DOHH2 (cell line): ENCODE measurements around the gene AP2A1.

ENCODE experiments used
- H3F3A ChIP-seq: fragments of 200-600 bp; sonication (generic), shearing (Covaris generic); 2 replicates; pipeline ENCODE4 v1.6.0; 2016; ENCODE audit warnings: antibody characterized with exemption, mild to moderate bottlenecking; ENCODE audit not compliant: control insufficient read depth, insufficient read depth
- H3K27ac ChIP-seq: fragments of 200-600 bp; sonication (generic); 2 replicates; pipeline ENCODE4 v1.5.1; 2014; ENCODE audit warnings: low read depth, mild to moderate bottlenecking, low read length, moderate library complexity
- H3K27me3 ChIP-seq: fragments of 200-600 bp; sonication (generic); 2 replicates; pipeline ENCODE4 v1.6.1; 2014; ENCODE audit warnings: mild to moderate bottlenecking, low read length, mixed read lengths; ENCODE audit not compliant: control insufficient read depth
- H3K36me3 ChIP-seq: fragments of 200-600 bp; sonication (generic); 2 replicates; pipeline ENCODE4 v1.6.1; 2014; ENCODE audit warnings: mild to moderate bottlenecking, low read length, moderate library complexity, mixed read lengths; ENCODE audit not compliant: control insufficient read depth
- H3K4me1 ChIP-seq: fragments of 200-600 bp; sonication (generic); 2 replicates; pipeline ENCODE4 v1.6.1; 2014; ENCODE audit warnings: mild to moderate bottlenecking, low read length, mixed read lengths; ENCODE audit not compliant: control insufficient read depth
- H3K4me2 ChIP-seq: fragments of 200-600 bp; sonication (generic); 2 replicates; pipeline ENCODE4 v1.6.0; 2014; ENCODE audit warnings: mild to moderate bottlenecking, low read length, moderate library complexity
- H3K4me3 ChIP-seq: fragments of 200-600 bp; sonication (generic); 2 replicates; pipeline ENCODE4 v1.5.1; 2014; ENCODE audit warnings: mild to moderate bottlenecking, low read length, mixed read lengths
- H3K79me2 ChIP-seq: fragments of 200-600 bp; sonication (generic); 2 replicates; pipeline ENCODE4 v1.6.1; 2014; ENCODE audit warnings: mild to moderate bottlenecking, low read length, mixed read lengths; ENCODE audit not compliant: control insufficient read depth
- H3K9me2 ChIP-seq: fragments of 200-600 bp; sonication (generic); replicated peaks from 2 replicates; pipeline ENCODE4 v1.6.1; 2014; ENCODE audit warnings: mild to moderate bottlenecking, low read length, mixed read lengths; ENCODE audit not compliant: control insufficient read depth
- H3K9me3 ChIP-seq: fragments of 200-600 bp; sonication (generic); 2 replicates; pipeline ENCODE4 v1.6.1; 2014; ENCODE audit warnings: antibody characterized with exemption, low read length, mixed read lengths; ENCODE audit not compliant: control insufficient read depth, insufficient read depth
- H4K20me1 ChIP-seq: fragments of 200-600 bp; sonication (generic); 2 replicates; pipeline ENCODE4 v1.6.0; 2014; ENCODE audit warnings: low read depth, mild to moderate bottlenecking, antibody characterized with exemption, low read length, moderate library complexity; ENCODE audit not compliant: control insufficient read depth, insufficient read depth
- EZH2phosphoT487 ChIP-seq: fragments of 200-600 bp; sonication (generic); IDR thresholded peaks from 2 replicates; pipeline ENCODE4 v1.6.1; 2017; ENCODE audit warnings: borderline replicate concordance, mild to moderate bottlenecking, antibody characterized with exemption, low read length, moderate library complexity, mixed read lengths
- TF ChIP-seq, protein P1 (sequence below): fragments of 200-600 bp; sonication (generic); IDR thresholded peaks from one replicate; pipeline ENCODE4 v1.5.1; 2014; ENCODE audit warnings: antibody characterized with exemption, mild to moderate bottlenecking, low read depth, low read length; ENCODE audit not compliant: poor library complexity, severe bottlenecking

AP2A1 gene

DNA sequence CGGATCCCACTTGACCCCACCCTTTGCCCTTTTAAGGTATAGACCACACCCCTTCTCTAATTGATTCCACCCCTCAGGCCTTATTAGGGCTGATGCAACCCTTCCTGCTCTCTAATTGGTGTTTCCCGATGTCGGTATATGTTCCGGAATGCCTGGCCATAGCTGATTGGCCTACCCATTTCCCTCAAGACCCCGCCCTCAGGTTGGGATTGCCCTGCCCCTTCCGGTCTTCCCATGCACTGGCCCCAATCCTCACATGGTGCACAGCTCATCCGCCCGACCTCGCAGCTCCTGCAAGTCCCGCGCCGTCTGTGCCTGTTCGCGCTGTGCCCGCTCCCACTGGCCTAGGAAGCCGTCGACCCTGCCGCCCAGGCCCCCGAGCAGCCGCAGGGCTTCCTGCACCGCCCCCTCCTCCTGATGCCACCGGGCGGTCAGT, 21.8 kb upstream of the AP2A1 start:
- Histone ChIP-seq H3K27ac (no peak overlapping the region), H3K27me3 (no peaks in the 10 kb centered on the region), H3K9me3 (no peaks in the 10 kb centered on the region), H3K4me1 (no peaks in the 10 kb centered on the region), H3F3A (no peaks in the 10 kb centered on the region), H4K20me1 (no peaks in the 10 kb centered on the region), H3K4me2 (no peak overlapping the region), H3K36me3 (no peaks in the 10 kb centered on the region), H3K9me2 (no peaks in the 10 kb centered on the region), H3K79me2 (no peaks in the 10 kb centered on the region), H3K4me3 (no peak overlapping the region)
- TF ChIP-seq, protein P1, sequence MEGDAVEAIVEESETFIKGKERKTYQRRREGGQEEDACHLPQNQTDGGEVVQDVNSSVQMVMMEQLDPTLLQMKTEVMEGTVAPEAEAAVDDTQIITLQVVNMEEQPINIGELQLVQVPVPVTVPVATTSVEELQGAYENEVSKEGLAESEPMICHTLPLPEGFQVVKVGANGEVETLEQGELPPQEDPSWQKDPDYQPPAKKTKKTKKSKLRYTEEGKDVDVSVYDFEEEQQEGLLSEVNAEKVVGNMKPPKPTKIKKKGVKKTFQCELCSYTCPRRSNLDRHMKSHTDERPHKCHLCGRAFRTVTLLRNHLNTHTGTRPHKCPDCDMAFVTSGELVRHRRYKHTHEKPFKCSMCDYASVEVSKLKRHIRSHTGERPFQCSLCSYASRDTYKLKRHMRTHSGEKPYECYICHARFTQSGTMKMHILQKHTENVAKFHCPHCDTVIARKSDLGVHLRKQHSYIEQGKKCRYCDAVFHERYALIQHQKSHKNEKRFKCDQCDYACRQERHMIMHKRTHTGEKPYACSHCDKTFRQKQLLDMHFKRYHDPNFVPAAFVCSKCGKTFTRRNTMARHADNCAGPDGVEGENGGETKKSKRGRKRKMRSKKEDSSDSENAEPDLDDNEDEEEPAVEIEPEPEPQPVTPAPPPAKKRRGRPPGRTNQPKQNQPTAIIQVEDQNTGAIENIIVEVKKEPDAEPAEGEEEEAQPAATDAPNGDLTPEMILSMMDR = no peak
- TF ChIP-seq EZH2phosphoT487 = no peak

DNA sequence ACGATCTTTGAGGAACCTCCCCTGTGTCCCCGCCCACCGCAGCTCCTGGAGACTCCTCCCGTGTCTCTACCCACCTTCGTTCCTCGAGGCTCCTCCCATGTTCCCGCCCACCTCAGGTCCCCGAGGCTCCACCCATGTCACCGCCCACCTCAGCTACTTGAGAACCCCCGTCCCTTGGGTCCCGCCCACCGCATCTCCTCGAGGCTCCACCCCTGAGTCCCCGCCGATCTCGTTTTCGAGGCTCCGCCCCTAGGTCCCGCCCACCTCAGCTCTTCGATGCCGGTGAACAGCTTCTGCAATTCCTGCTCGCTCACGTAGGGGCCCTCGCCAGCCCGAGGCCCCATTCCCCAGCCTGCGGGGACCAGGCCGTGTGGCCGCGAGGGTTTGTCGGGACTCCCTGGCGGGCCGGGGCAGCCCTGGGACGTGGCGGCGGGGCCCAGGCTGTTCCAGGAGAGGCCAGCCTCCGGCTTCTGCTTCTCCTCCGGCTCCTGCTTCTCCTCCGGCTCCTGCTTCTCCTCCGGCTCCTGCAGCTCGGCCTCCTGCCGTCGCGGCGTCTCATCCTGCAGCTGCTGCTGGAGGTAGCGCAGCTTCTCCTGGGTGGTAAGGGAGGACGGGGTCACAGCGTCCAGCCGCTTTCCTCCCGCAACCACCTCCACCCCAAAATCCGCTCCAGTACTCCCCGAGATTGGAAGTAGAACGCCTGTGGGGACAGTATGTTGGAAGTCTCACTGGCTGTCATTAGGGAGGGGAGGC, 20.4 kb upstream of the AP2A1 start:
- H3K9me3 ChIP-seq = no peaks in the 10 kb centered on the region
- H4K20me1 ChIP-seq = no peaks in the 10 kb centered on the region
- H3K27ac ChIP-seq = no peak overlapping the region
- H3K79me2 ChIP-seq = no peaks in the 10 kb centered on the region
- no peak overlapping the region for H3K4me2 ChIP-seq
- H3K27me3 ChIP-seq = no peaks in the 10 kb centered on the region
- H3K36me3 ChIP-seq = no peaks in the 10 kb centered on the region
- no peaks in the 10 kb centered on the region for H3F3A ChIP-seq
- no peaks in the 10 kb centered on the region for H3K4me1 ChIP-seq
- TF ChIP-seq EZH2phosphoT487 = no peak
- TF ChIP-seq, protein P1 = no peak
- H3K4me3 ChIP-seq = no peak overlapping the region
- no peaks in the 10 kb centered on the region for H3K9me2 ChIP-seq

DNA sequence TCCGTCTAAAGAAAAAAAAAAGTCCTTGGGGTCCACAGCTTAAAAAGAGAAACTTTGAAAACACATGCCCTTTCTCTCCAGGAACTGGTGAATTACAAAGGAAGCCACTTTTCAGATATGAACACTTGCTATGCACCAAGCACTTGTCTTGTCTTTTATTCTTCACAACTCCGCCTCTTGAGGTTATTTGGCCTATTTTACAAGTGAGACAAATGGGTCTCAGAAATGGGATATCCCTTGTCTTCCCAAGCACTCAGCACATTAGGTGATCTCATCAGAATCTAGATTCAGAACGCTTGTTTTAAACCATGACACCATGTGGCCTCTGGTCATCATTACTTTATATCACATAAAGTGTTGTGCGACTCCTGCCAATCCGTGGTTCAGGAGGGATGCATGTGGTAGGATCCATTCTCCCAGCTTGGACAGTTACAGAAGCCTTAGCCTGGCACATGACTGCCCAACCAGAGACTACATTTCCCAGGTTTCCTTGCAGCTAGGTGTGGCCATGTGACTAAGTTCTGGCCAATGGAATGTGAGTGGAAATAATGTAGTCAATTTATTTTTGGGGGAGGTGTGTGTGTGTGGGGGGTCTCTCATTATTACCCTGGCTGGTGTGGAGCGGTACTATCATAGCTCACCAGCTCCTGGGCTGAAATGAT, 17.6 kb upstream of the AP2A1 start:
- Histone ChIP-seq H3K36me3 (no peaks in the 10 kb centered on the region), H3K4me3 (no peak overlapping the region), H3F3A (no peaks in the 10 kb centered on the region), H3K27ac (no peak overlapping the region), H3K4me2 (no peak overlapping the region), H3K27me3 (no peaks in the 10 kb centered on the region), H3K9me2 (no peaks in the 10 kb centered on the region), H3K9me3 (no peaks in the 10 kb centered on the region), H3K4me1 (no peaks in the 10 kb centered on the region), H4K20me1 (no peaks in the 10 kb centered on the region), H3K79me2 (no peaks in the 10 kb centered on the region)
- TF ChIP-seq, protein P1 = no peak
- no peak for TF ChIP-seq EZH2phosphoT487
